Smooth muscle cell (in vitro differentiated cells): Measurements from ENCODE around the gene DNMT3L. TPM values are rescaled to one million over a fixed set of nuclear protein-coding genes. Genes with fewer than 3 reads are reported as not detected.

Experiments used
- DNase-seq: peaks from one replicate; lab custom pipeline; 2025; ENCODE audit not compliant: unreplicated experiment; lab: John Stamatoyannopoulos, UW
- H2AFZ ChIP-seq: fragments of 200-600 bp; sonication (generic); 2 replicates; pipeline ENCODE4 v1.6.0; 2016; ENCODE audit warnings: antibody characterized with exemption, low read depth, mild to moderate bottlenecking
- H3F3A ChIP-seq: fragments of 200-600 bp; sonication (generic); 2 replicates; pipeline ENCODE4 v1.6.0; 2017; ENCODE audit warnings: antibody characterized with exemption, low read depth
- H3K27ac ChIP-seq: fragments of 200-600 bp; sonication (generic); 2 replicates; pipeline ENCODE4 v1.5.1; 2016; ENCODE audit warnings: low read depth, mild to moderate bottlenecking
- H3K27me3 ChIP-seq: fragments of 200-600 bp; sonication (generic); 2 replicates; pipeline ENCODE4 v1.6.1; 2016; ENCODE audit warnings: low read depth, mild to moderate bottlenecking
- H3K36me3 ChIP-seq: fragments of 200-600 bp; sonication (generic); 2 replicates; pipeline ENCODE4 v1.5.1; 2016; ENCODE audit warnings: low read depth
- H3K4me1 ChIP-seq: fragments of 200-600 bp; sonication (generic); 2 replicates; pipeline ENCODE4 v1.5.1; 2016; ENCODE audit warnings: low read depth
- H3K4me2 ChIP-seq: fragments of 200-600 bp; sonication (generic); 2 replicates; pipeline ENCODE4 v1.6.0; 2016; ENCODE audit warnings: mild to moderate bottlenecking
- H3K4me3 ChIP-seq: fragments of 200-600 bp; sonication (generic); 2 replicates; pipeline ENCODE4 v1.5.1; 2016; ENCODE audit warnings: mild to moderate bottlenecking
- H3K79me2 ChIP-seq: fragments of 200-600 bp; sonication (generic); 2 replicates; pipeline ENCODE4 v1.6.0; 2016; ENCODE audit warnings: low read depth, mild to moderate bottlenecking
- H3K9ac ChIP-seq: fragments of 200-600 bp; sonication (generic); 2 replicates; pipeline ENCODE4 v1.6.0; 2016; ENCODE audit warnings: low read depth
- H3K9me3 ChIP-seq: fragments of 200-600 bp; sonication (generic); replicated peaks from 2 replicates; pipeline ENCODE4 v1.5.1; 2016; ENCODE audit warnings: low read depth
- H4K20me1 ChIP-seq: fragments of 200-600 bp; sonication (generic); 2 replicates; pipeline ENCODE4 v1.6.0; 2016; ENCODE audit warnings: low read depth
- WGBS: methylation state at CpG from one replicate; pipeline ENCODE4 v1.1.7; 2016; ENCODE audit warnings: low lambda C conversion rate; 5-methylcytosine and 5-hydroxymethylcytosine counted together
- polyA plus RNA-seq: library from polyadenylated mRNA; unstranded; fragments of >200 nt; fragmentation: Nextera tagmentation; extraction: Ambion mirVana; gene quantifications from 2 replicates; pipeline ENCODE4 v1.2.1, GENCODE V29; 2016
- total RNA-seq: library from RNA; depleted of rRNA; stranded (reverse); fragments of >200 nt; gene quantifications from 2 replicates; pipeline ENCODE4 v1.2.3, GENCODE V29; 2014
- TF ChIP-seq, protein P1 (sequence below): fragments of 200-600 bp; sonication (generic); IDR thresholded peaks from 2 replicates; pipeline ENCODE4 v1.5.1; 2017; ENCODE audit warnings: borderline replicate concordance, mild to moderate bottlenecking, antibody characterized with exemption; ENCODE audit not compliant: insufficient read depth, poor library complexity, severe bottlenecking

Gene DNMT3L
- total and polyA plus RNA-seq, 2 experiments from 2014 or later = not detected

DNA sequence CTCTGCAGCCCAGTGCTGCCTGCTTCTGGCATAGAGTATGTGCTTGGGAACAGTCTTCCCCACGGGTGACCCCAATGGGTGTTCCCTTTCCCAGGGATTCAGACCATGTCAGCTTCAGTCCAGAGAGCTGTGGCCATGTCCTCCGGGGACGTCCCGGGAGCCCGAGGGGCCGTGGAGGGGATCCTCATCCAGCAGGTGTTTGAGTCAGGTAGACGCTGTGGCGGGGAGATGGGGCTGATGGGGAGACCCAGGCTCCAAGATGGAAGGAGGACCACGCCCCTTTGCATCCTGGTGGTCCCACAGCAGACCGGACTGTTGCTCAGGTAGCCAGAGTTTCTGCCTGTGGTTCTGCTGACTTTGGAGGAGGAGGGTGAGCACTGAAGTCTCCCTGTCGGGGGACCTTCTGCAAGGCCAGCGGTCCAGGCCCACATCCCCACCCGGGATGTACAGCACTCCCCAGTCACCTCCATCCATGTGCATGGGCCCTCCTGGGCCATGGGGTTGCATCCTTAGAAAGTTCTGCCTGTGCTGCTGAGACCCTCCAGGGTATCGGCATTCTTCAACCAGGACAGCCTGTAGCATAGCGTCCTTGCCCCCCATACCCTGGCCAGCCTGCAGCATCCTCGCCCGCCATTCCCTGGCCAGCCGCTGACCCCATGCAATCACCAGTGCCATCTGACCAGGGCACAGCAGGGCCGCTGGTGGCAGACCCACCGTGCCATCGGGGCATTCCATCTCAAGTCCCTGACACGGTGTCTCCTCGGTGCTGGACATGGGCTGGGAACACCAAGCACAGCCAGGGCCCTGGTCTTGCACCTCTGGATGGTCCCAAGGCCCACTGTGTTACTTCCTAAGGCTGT, 26.8 kb upstream of the DNMT3L start:
- H3K79me2 ChIP-seq = no peaks in the 10 kb centered on the region
- no peak overlapping the region for H3K4me2 ChIP-seq
- no peaks in the 10 kb centered on the region for H3K9me3 ChIP-seq
- H3K4me3 ChIP-seq = no peak overlapping the region
- TF ChIP-seq, protein P1, sequence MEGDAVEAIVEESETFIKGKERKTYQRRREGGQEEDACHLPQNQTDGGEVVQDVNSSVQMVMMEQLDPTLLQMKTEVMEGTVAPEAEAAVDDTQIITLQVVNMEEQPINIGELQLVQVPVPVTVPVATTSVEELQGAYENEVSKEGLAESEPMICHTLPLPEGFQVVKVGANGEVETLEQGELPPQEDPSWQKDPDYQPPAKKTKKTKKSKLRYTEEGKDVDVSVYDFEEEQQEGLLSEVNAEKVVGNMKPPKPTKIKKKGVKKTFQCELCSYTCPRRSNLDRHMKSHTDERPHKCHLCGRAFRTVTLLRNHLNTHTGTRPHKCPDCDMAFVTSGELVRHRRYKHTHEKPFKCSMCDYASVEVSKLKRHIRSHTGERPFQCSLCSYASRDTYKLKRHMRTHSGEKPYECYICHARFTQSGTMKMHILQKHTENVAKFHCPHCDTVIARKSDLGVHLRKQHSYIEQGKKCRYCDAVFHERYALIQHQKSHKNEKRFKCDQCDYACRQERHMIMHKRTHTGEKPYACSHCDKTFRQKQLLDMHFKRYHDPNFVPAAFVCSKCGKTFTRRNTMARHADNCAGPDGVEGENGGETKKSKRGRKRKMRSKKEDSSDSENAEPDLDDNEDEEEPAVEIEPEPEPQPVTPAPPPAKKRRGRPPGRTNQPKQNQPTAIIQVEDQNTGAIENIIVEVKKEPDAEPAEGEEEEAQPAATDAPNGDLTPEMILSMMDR = no peak
- no peak for DNase-seq
- H3K27me3 ChIP-seq = no peaks in the 10 kb centered on the region
- H3K4me1 ChIP-seq = peaks cover 4% of the 10 kb centered on the region
- no peak overlapping the region for H3K9ac ChIP-seq
- no peak overlapping the region for H3K27ac ChIP-seq
- 85% methylated on average over 23 of the region's 23 CpGs for WGBS
- no peaks in the 10 kb centered on the region for H3F3A ChIP-seq
- no peaks in the 10 kb centered on the region for H3K36me3 ChIP-seq
- no peak overlapping the region for H2AFZ ChIP-seq
- no peaks in the 10 kb centered on the region for H4K20me1 ChIP-seq

GRCh38 chr21:44286716-44287632, 25.3 kb upstream of the DNMT3L start:
- Histone ChIP-seq H3K27ac (no peak overlapping the region), H3K4me3 (no peak overlapping the region), H3K4me1 (peaks cover 11% of the 10 kb centered on the region), H4K20me1 (no peaks in the 10 kb centered on the region), H2AFZ (no peak overlapping the region), H3K9ac (no peak overlapping the region), H3F3A (no peaks in the 10 kb centered on the region), H3K27me3 (no peaks in the 10 kb centered on the region), H3K36me3 (no peaks in the 10 kb centered on the region), H3K4me2 (no peak overlapping the region), H3K79me2 (no peaks in the 10 kb centered on the region), H3K9me3 (no peaks in the 10 kb centered on the region)
- TF ChIP-seq, protein P1 = no peak
- DNase-seq = no peak
- 90% methylated on average over 22 of the region's 31 CpGs for WGBS

- Histone ChIP-seq H3K27me3 (no peaks in the 10 kb centered on the region), H3K4me2 (peak overlapping the region; percentile 88), H3K9ac (no peak overlapping the region), H3F3A (no peaks in the 10 kb centered on the region), H3K36me3 (no peaks in the 10 kb centered on the region), H3K4me3 (peak overlapping the region; percentile 42), H3K27ac (no peak overlapping the region), H4K20me1 (no peaks in the 10 kb centered on the region), H3K9me3 (no peaks in the 10 kb centered on the region), H2AFZ (no peak overlapping the region), H3K4me1 (peaks cover 11% of the 10 kb centered on the region), H3K79me2 (no peaks in the 10 kb centered on the region)
- 68% methylated on average over 21 of the region's 21 CpGs for WGBS
- TF ChIP-seq, protein P1 = no peak
- DNase-seq = no peak
Observed at GRCh38 chr21:44286086-44286715, 24.5 kb upstream of the DNMT3L start.
